GM23248 (cell line): Measurements from ENCODE around the gene WFIKKN1.

Experiments used
- EZH2 ChIP-seq: fragments of 200-600 bp; sonication (generic); IDR thresholded peaks from 2 replicates; pipeline ENCODE4 v1.6.1; 2018; ENCODE audit warnings: antibody characterized with exemption, mild to moderate bottlenecking; ENCODE audit not compliant: insufficient read depth, poor library complexity, severe bottlenecking
- EZH2phosphoT487 ChIP-seq: fragments of 200-600 bp; sonication (generic); IDR thresholded peaks from 2 replicates; pipeline ENCODE4 v1.6.1; 2018; ENCODE audit warnings: antibody characterized with exemption, moderate library complexity, mild to moderate bottlenecking, low read depth; ENCODE audit not compliant: insufficient read depth

- TF ChIP-seq EZH2phosphoT487 (no peak), EZH2 (no peak)
Measured at GRCh38 chr16:672371-672770, 41.6 kb downstream of the WFIKKN1 start.
